Dendritic cell treated with granulocyte-macrophage colony-stimulating factor and Interleukin-4, amounts not matched to agents 40 ng/mL and 50 ng/mL, for 4 days (primary cell): Measurements from ENCODE around the gene DDX41.
"Not testable (repeated sequence)": the region's sequence is repeated elsewhere in the genome, so short reads cannot be mapped to it uniquely, and the experiment has no call there.

Source experiments
- H3K27ac Mint-ChIP-seq: one replicate; pipeline ENCODE4 v1.8.0; 2022; ENCODE audit warnings: mild to moderate bottlenecking, mixed read lengths
- H3K27me3 Mint-ChIP-seq: one replicate; pipeline ENCODE4 v1.8.0; 2022; ENCODE audit warnings: mild to moderate bottlenecking, mixed read lengths
- H3K36me3 Mint-ChIP-seq: one replicate; pipeline ENCODE4 v1.8.0; 2022; ENCODE audit warnings: low read depth, mixed read lengths
- H3K4me1 Mint-ChIP-seq: one replicate; pipeline ENCODE4 v1.8.0; 2022; ENCODE audit warnings: low read depth, mixed read lengths
- H3K4me3 Mint-ChIP-seq: one replicate; pipeline ENCODE4 v1.8.0; 2022; ENCODE audit warnings: mild to moderate bottlenecking, moderate library complexity, mixed read lengths
- H3K9me3 Mint-ChIP-seq: one replicate; pipeline ENCODE4 v1.8.0; 2022; ENCODE audit warnings: mixed read lengths
- intact Hi-C: fragments of 100-400 bp; cut with micrococcal nuclease; formaldehyde crosslinking; loops from one replicate; pipeline ENCODE4 v1.15.0; 2022

DDX41 gene

GRCh38 chr5:177485753-177486152, 31.0 kb downstream of the DDX41 start:
- H3K4me3 Mint-ChIP-seq, H3K27ac Mint-ChIP-seq, H3K9me3 Mint-ChIP-seq, intact Hi-C loops: not testable (repeated sequence)
- peaks cover 88% of the 10 kb centered on the region for H3K36me3 Mint-ChIP-seq
- peaks cover 46% of the 10 kb centered on the region for H3K4me1 Mint-ChIP-seq
- peaks cover 58% of the 10 kb centered on the region for H3K27me3 Mint-ChIP-seq

- no peak overlapping the region for H3K27ac Mint-ChIP-seq
- intact Hi-C loops: no loop called here
- peaks cover 45% of the 10 kb centered on the region for H3K4me1 Mint-ChIP-seq
- H3K4me3 Mint-ChIP-seq: no peak overlapping the region
- H3K9me3 Mint-ChIP-seq: no peaks in the 10 kb centered on the region
- H3K27me3 Mint-ChIP-seq: peaks cover 56% of the 10 kb centered on the region
- peaks cover 81% of the 10 kb centered on the region for H3K36me3 Mint-ChIP-seq
These were observed 31.7 kb downstream of the DDX41 start for GRCh38 chr5:177484902-177485549.

GRCh38 chr5:177483994-177484901, 32.5 kb downstream of the DDX41 start:
- intact Hi-C loops: no loop called here
- peaks cover 56% of the 10 kb centered on the region for H3K27me3 Mint-ChIP-seq
- H3K36me3 Mint-ChIP-seq: peaks cover 73% of the 10 kb centered on the region
- no peaks in the 10 kb centered on the region for H3K9me3 Mint-ChIP-seq
- peaks cover 51% of the 10 kb centered on the region for H3K4me1 Mint-ChIP-seq
- no peak overlapping the region for H3K27ac Mint-ChIP-seq
- H3K4me3 Mint-ChIP-seq: no peak overlapping the region

GRCh38 chr5:177483042-177483441, 33.7 kb downstream of the DDX41 start:
- peaks cover 58% of the 10 kb centered on the region for H3K4me1 Mint-ChIP-seq
- H3K27me3 Mint-ChIP-seq: peaks cover 63% of the 10 kb centered on the region
- no peak overlapping the region for H3K4me3 Mint-ChIP-seq
- no peaks in the 10 kb centered on the region for H3K9me3 Mint-ChIP-seq
- no peak overlapping the region for H3K27ac Mint-ChIP-seq
- H3K36me3 Mint-ChIP-seq: peaks cover 61% of the 10 kb centered on the region
- intact Hi-C loops: no loop called here

GRCh38 chr5:177482359-177482795, 34.4 kb downstream of the DDX41 start:
- Mint-ChIP-seq H3K9me3 (no peaks in the 10 kb centered on the region), H3K27ac (no peak overlapping the region), H3K4me3 (no peak overlapping the region), H3K27me3 (peaks cover 62% of the 10 kb centered on the region), H3K36me3 (peaks cover 55% of the 10 kb centered on the region), H3K4me1 (peaks cover 64% of the 10 kb centered on the region)
- intact Hi-C loops: no loop called here

- Mint-ChIP-seq H3K27ac (peak overlapping the region; percentile 12), H3K4me1 (peaks cover 83% of the 10 kb centered on the region), H3K9me3 (no peaks in the 10 kb centered on the region), H3K4me3 (no peak overlapping the region), H3K36me3 (peaks cover 31% of the 10 kb centered on the region), H3K27me3 (peaks cover 66% of the 10 kb centered on the region)
- intact Hi-C loops: no loop called here
These were observed 37.0 kb downstream of the DDX41 start for GRCh38 chr5:177479774-177480173.

GRCh38 chr5:177478711-177479646, 37.8 kb downstream of the DDX41 start:
- intact Hi-C loops: no loop called here
- no peaks in the 10 kb centered on the region for H3K9me3 Mint-ChIP-seq
- peaks cover 83% of the 10 kb centered on the region for H3K4me1 Mint-ChIP-seq
- H3K4me3 Mint-ChIP-seq: peak overlapping the region; percentile 14
- peaks cover 66% of the 10 kb centered on the region for H3K27me3 Mint-ChIP-seq
- peak overlapping the region; percentile 12 for H3K27ac Mint-ChIP-seq
- H3K36me3 Mint-ChIP-seq: peaks cover 23% of the 10 kb centered on the region

- Mint-ChIP-seq H3K27ac (peak overlapping the region; percentile 12), H3K9me3 (no peaks in the 10 kb centered on the region), H3K36me3 (peaks cover 12% of the 10 kb centered on the region), H3K27me3 (peaks cover 59% of the 10 kb centered on the region), H3K4me1 (peaks cover 77% of the 10 kb centered on the region), H3K4me3 (no peak overlapping the region)
- intact Hi-C loops: no loop called here
These were observed 38.9 kb downstream of the DDX41 start for GRCh38 chr5:177477701-177478477.

GRCh38 chr5:177476531-177477233, 40.1 kb downstream of the DDX41 start:
- no peaks in the 10 kb centered on the region for H3K36me3 Mint-ChIP-seq
- H3K4me1 Mint-ChIP-seq: peaks cover 79% of the 10 kb centered on the region
- H3K27ac Mint-ChIP-seq: no peak overlapping the region
- no peak overlapping the region for H3K4me3 Mint-ChIP-seq
- no peaks in the 10 kb centered on the region for H3K9me3 Mint-ChIP-seq
- intact Hi-C loops: no loop called here
- peaks cover 62% of the 10 kb centered on the region for H3K27me3 Mint-ChIP-seq

GRCh38 chr5:177475563-177476427, 41.0 kb downstream of the DDX41 start:
- Mint-ChIP-seq H3K4me1 (peaks cover 87% of the 10 kb centered on the region), H3K9me3 (no peaks in the 10 kb centered on the region), H3K4me3 (no peak overlapping the region), H3K36me3 (no peaks in the 10 kb centered on the region), H3K27ac (no peak overlapping the region), H3K27me3 (peaks cover 71% of the 10 kb centered on the region)
- intact Hi-C loops: no loop called here

- H3K4me1 Mint-ChIP-seq: peaks cover 81% of the 10 kb centered on the region
- intact Hi-C loops: no loop called here
- no peaks in the 10 kb centered on the region for H3K9me3 Mint-ChIP-seq
- H3K36me3 Mint-ChIP-seq: no peaks in the 10 kb centered on the region
- H3K27me3 Mint-ChIP-seq: peaks cover 79% of the 10 kb centered on the region
- H3K4me3 Mint-ChIP-seq: no peak overlapping the region
- no peak overlapping the region for H3K27ac Mint-ChIP-seq
These were observed 41.8 kb downstream of the DDX41 start for GRCh38 chr5:177474846-177475562.
